Measurements from ENCODE around the gene GJA9. TPM values are rescaled to one million over a fixed set of nuclear protein-coding genes. Genes with fewer than 3 reads are reported as not detected.
A peak's percentile ranks its signal among the peaks of the same experiment; 100 is the strongest.

GJA9 gene
- total RNA-seq, 1 experiment from 2014 or later: not detected

GRCh38 chr1:38834221-38834782 lies 47.1 kb downstream of the GJA9 start:
- Mint-ChIP-seq H3K27me3 (ENCODE audit: insufficient read depth, unreplicated experiment) (peaks cover 21% of the 10 kb centered on the region), H3K9me3 (ENCODE audit: unreplicated experiment) (no peaks in the 10 kb centered on the region), H3K27ac (ENCODE audit: low read depth, unreplicated experiment) (no peak overlapping the region), H3K36me3 (ENCODE audit: insufficient read depth, unreplicated experiment) (peaks cover 18% of the 10 kb centered on the region), H3K4me1 (ENCODE audit: insufficient read depth, unreplicated experiment) (peaks cover 6% of the 10 kb centered on the region), H3K4me3 (ENCODE audit: unreplicated experiment) (no peak overlapping the region)
- intact Hi-C loops (cut with micrococcal nuclease): loop anchor here (10.0 kb wide), 3 partner anchors 250 to 940 kb away; no protein-coding TSS in a partner anchor
- peak; percentile 38 for DNase-seq (ENCODE audit: unreplicated experiment)
- POLR2A ChIA-PET: interaction anchor here (0.7 to 1.9 kb wide), 7 partner anchors 8 to 822 kb away, joined by 3 to 16 read pairs (median 3); partner anchors contain the start of gene UTP11
- CTCF ChIA-PET: interaction anchor here (0.5 to 1.9 kb wide), 20 partner anchors 15 to 1219 kb away, joined by 3 to 26 read pairs (median 4); partner anchors contain the start of gene UTP11
- BruUV-seq (replicated peaks): no TSS peak
- TF ChIP-seq CTCF (IDR thresholded peaks at IDR 0.05; ENCODE audit: unreplicated experiment): no peak

GRCh38 chr1:38833146-38833545 lies 48.2 kb downstream of the GJA9 start:
- no peak for DNase-seq (ENCODE audit: unreplicated experiment)
- H3K4me3 Mint-ChIP-seq (ENCODE audit: unreplicated experiment): no peak overlapping the region
- H3K4me1 Mint-ChIP-seq (ENCODE audit: insufficient read depth, unreplicated experiment): peaks cover 6% of the 10 kb centered on the region
- no peak overlapping the region for H3K27ac Mint-ChIP-seq (ENCODE audit: low read depth, unreplicated experiment)
- no peaks in the 10 kb centered on the region for H3K9me3 Mint-ChIP-seq (ENCODE audit: unreplicated experiment)
- intact Hi-C loops (cut with micrococcal nuclease): loop anchor here (10.0 kb wide), 3 partner anchors 248 to 938 kb away; no protein-coding TSS in a partner anchor
- no TSS peak for BruUV-seq (replicated peaks)
- H3K27me3 Mint-ChIP-seq (ENCODE audit: insufficient read depth, unreplicated experiment): peaks cover 29% of the 10 kb centered on the region
- TF ChIP-seq CTCF (IDR thresholded peaks at IDR 0.05; ENCODE audit: unreplicated experiment): no peak
- CTCF ChIA-PET: interaction anchor here (0.8 to 2.7 kb wide), 5 partner anchors 9 to 814 kb away, joined by 3 to 29 read pairs (median 5); no protein-coding TSS in a partner anchor
- H3K36me3 Mint-ChIP-seq (ENCODE audit: insufficient read depth, unreplicated experiment): peaks cover 6% of the 10 kb centered on the region
- POLR2A ChIA-PET: no interaction called here

- intact Hi-C loops (cut with micrococcal nuclease): loop anchor here (10.0 kb wide), 3 partner anchors 248 to 938 kb away; no protein-coding TSS in a partner anchor
- BruUV-seq (replicated peaks): no TSS peak
- H3K27me3 Mint-ChIP-seq (ENCODE audit: insufficient read depth, unreplicated experiment): peaks cover 29% of the 10 kb centered on the region
- no peak overlapping the region for H3K4me3 Mint-ChIP-seq (ENCODE audit: unreplicated experiment)
- ChIA-PET CTCF (interaction anchor here (0.5 to 2.7 kb wide), 9 partner anchors 8 to 850 kb away, joined by 3 to 29 read pairs (median 5); partner anchors contain the start of gene POU3F1), POLR2A (interaction anchor here (0.6 to 0.7 kb wide), 3 partner anchors 260 to 1341 kb away, joined by 3 to 4 read pairs (median 3); no protein-coding TSS in a partner anchor)
- no peak for TF ChIP-seq CTCF (IDR thresholded peaks at IDR 0.05; ENCODE audit: unreplicated experiment)
- peaks cover 6% of the 10 kb centered on the region for H3K4me1 Mint-ChIP-seq (ENCODE audit: insufficient read depth, unreplicated experiment)
- H3K9me3 Mint-ChIP-seq (ENCODE audit: unreplicated experiment): no peaks in the 10 kb centered on the region
- no peak for DNase-seq (ENCODE audit: unreplicated experiment)
- no peaks in the 10 kb centered on the region for H3K36me3 Mint-ChIP-seq (ENCODE audit: insufficient read depth, unreplicated experiment)
- H3K27ac Mint-ChIP-seq (ENCODE audit: low read depth, unreplicated experiment): no peak overlapping the region
These were observed 49.0 kb downstream of the GJA9 start for GRCh38 chr1:38832370-38832734.

GRCh38 chr1:38831731-38832369 lies 49.5 kb downstream of the GJA9 start:
- peaks cover 6% of the 10 kb centered on the region for H3K4me1 Mint-ChIP-seq (ENCODE audit: insufficient read depth, unreplicated experiment)
- H3K4me3 Mint-ChIP-seq (ENCODE audit: unreplicated experiment): no peak overlapping the region
- H3K9me3 Mint-ChIP-seq (ENCODE audit: unreplicated experiment): no peaks in the 10 kb centered on the region
- intact Hi-C loops (cut with micrococcal nuclease): loop anchor here (10.0 kb wide), 3 partner anchors 247 to 937 kb away; no protein-coding TSS in a partner anchor
- POLR2A ChIA-PET: interaction anchor here (0.6 to 1.0 kb wide), 4 partner anchors 261 to 1340 kb away, joined by 3 to 4 read pairs (median 3); no protein-coding TSS in a partner anchor
- no TSS peak for BruUV-seq (replicated peaks)
- no peak for TF ChIP-seq CTCF (IDR thresholded peaks at IDR 0.05; ENCODE audit: unreplicated experiment)
- H3K36me3 Mint-ChIP-seq (ENCODE audit: insufficient read depth, unreplicated experiment): no peaks in the 10 kb centered on the region
- no peak overlapping the region for H3K27ac Mint-ChIP-seq (ENCODE audit: low read depth, unreplicated experiment)
- DNase-seq (ENCODE audit: unreplicated experiment): no peak
- peaks cover 29% of the 10 kb centered on the region for H3K27me3 Mint-ChIP-seq (ENCODE audit: insufficient read depth, unreplicated experiment)
- CTCF ChIA-PET: interaction anchor here (0.5 to 2.7 kb wide), 10 partner anchors 8 to 849 kb away, joined by 3 to 29 read pairs (median 4); partner anchors contain the start of gene POU3F1
